GM23338 (cell line): ENCODE measurements around the gene HNF1A. TPM values are rescaled to one million over a fixed set of nuclear protein-coding genes. Genes with fewer than 3 reads are reported as not detected.

Experiments used
- ATAC-seq: fragments of 200-7000 bp; cut with Tn5 transposase; 3 replicates; pipeline ENCODE4 v1.9.1; 2020
- DNase-seq: peaks from one replicate; pipeline ENCODE4 v3.0.0-alpha.2; 2015; ENCODE audit warnings: low spot score
- H2AFZ ChIP-seq: fragments of 200-600 bp; sonication (generic); 2 replicates; pipeline ENCODE4 v1.8.0; 2016; ENCODE audit warnings: antibody characterized with exemption, mild to moderate bottlenecking, moderate library complexity
- H3F3A ChIP-seq: fragments of 200-600 bp; sonication (generic); replicated peaks from 2 replicates; pipeline ENCODE4 v1.8.0; 2017; ENCODE audit warnings: antibody characterized with exemption, mixed run types, low read depth
- H3K27ac ChIP-seq: fragments of 200-600 bp; sonication (generic); 2 replicates; pipeline ENCODE4 v1.6.1; 2016; ENCODE audit warnings: low read depth
- H3K27me3 ChIP-seq: fragments of 200-600 bp; sonication (generic); 2 replicates; pipeline ENCODE4 v1.8.0; 2016; ENCODE audit warnings: mild to moderate bottlenecking, mixed run types, moderate library complexity; ENCODE audit not compliant: insufficient read depth
- H3K36me3 ChIP-seq: fragments of 200-600 bp; sonication (generic); 2 replicates; pipeline ENCODE4 v1.8.0; 2016; ENCODE audit warnings: mild to moderate bottlenecking; ENCODE audit not compliant: insufficient read depth
- H3K4me1 ChIP-seq: fragments of 200-600 bp; sonication (generic); 2 replicates; pipeline ENCODE4 v1.8.0; 2016; ENCODE audit warnings: mild to moderate bottlenecking, moderate library complexity; ENCODE audit not compliant: insufficient read depth
- H3K4me2 ChIP-seq: fragments of 200-600 bp; sonication (generic); 2 replicates; pipeline ENCODE4 v1.7.1; 2017; ENCODE audit warnings: mixed run types
- H3K4me3 ChIP-seq: fragments of 200-600 bp; sonication (generic); 2 replicates; pipeline ENCODE4 v1.6.1; 2016; ENCODE audit warnings: mixed run types
- H3K79me2 ChIP-seq: fragments of 200-600 bp; sonication (generic); replicated peaks from 2 replicates; pipeline ENCODE4 v1.8.0; 2017; ENCODE audit warnings: mild to moderate bottlenecking; ENCODE audit not compliant: insufficient read depth
- H3K9me2 ChIP-seq: fragments of 200-600 bp; sonication (generic); 2 replicates; pipeline ENCODE4 v1.8.0; 2017; ENCODE audit not compliant: insufficient read depth
- H4K20me1 ChIP-seq: fragments of 200-600 bp; sonication (generic); replicated peaks from 2 replicates; pipeline ENCODE4 v1.8.0; 2017; ENCODE audit warnings: mild to moderate bottlenecking; ENCODE audit not compliant: insufficient read depth
- H3K27ac Mint-ChIP-seq: 2 replicates; pipeline ENCODE4 v1.8.0; 2020; ENCODE audit warnings: inconsistent platforms, mild to moderate bottlenecking, moderate library complexity, mixed read lengths
- H3K27me3 Mint-ChIP-seq: 3 replicates; pipeline ENCODE4 v1.8.0; 2022; ENCODE audit warnings: low read depth, mild to moderate bottlenecking, moderate library complexity, mixed read lengths, inconsistent platforms; ENCODE audit not compliant: insufficient read depth, poor library complexity
- H3K36me3 Mint-ChIP-seq: 3 replicates; pipeline ENCODE4 v1.8.0; 2021; ENCODE audit warnings: low read depth, mild to moderate bottlenecking, inconsistent platforms, moderate library complexity, mixed read lengths
- H3K4me1 Mint-ChIP-seq: 3 replicates; pipeline ENCODE4 v1.8.0; 2020; ENCODE audit warnings: mild to moderate bottlenecking, inconsistent platforms, mixed read lengths
- H3K4me3 Mint-ChIP-seq: 3 replicates; pipeline ENCODE4 v1.8.0; 2021; ENCODE audit warnings: moderate library complexity, mild to moderate bottlenecking, inconsistent platforms, mixed read lengths
- H3K9me3 Mint-ChIP-seq: 3 replicates; pipeline ENCODE4 v1.8.0; 2020; ENCODE audit warnings: moderate library complexity, mild to moderate bottlenecking, inconsistent platforms, mixed read lengths
- CREB1 ChIP-seq: fragments of 250-450 bp; sonication (Bioruptor Pico); IDR thresholded peaks from 2 replicates; pipeline ENCODE4 v1.5.0; 2020; ENCODE audit warnings: low read depth, mild to moderate bottlenecking, moderate library complexity
- CTCF ChIP-seq, 2 experiments: fragments of 200-600 bp in 1 of 2; sonication (generic) in 1 of 2; conservative IDR thresholded peaks; 2 replicates each; pipeline versions ENCODE4 v1.5.1 to v1.6.1; 2016 to 2017; ENCODE audit warnings: antibody characterized with exemption in 2 of 2, low read depth in 2 of 2, mild to moderate bottlenecking in 2 of 2, moderate library complexity in 1 of 2
- EZH2 ChIP-seq: fragments of 200-600 bp; sonication (generic); IDR thresholded peaks from one replicate; pipeline ENCODE4 v1.8.0; 2017; ENCODE audit warnings: antibody characterized with exemption, mild to moderate bottlenecking, low read depth; ENCODE audit not compliant: unreplicated experiment
- EZH2phosphoT487 ChIP-seq: fragments of 200-600 bp; sonication (generic); IDR thresholded peaks from one replicate; pipeline ENCODE4 v1.8.1; 2018; ENCODE audit warnings: antibody characterized with exemption; ENCODE audit not compliant: unreplicated experiment
- POLR2AphosphoS5 ChIP-seq: IDR thresholded peaks from 2 replicates; pipeline ENCODE4 v1.6.1; 2016; ENCODE audit warnings: antibody characterized with exemption, low read depth
- REST ChIP-seq: IDR thresholded peaks from one replicate; pipeline ENCODE4 v1.6.1; 2018; ENCODE audit warnings: antibody characterized with exemption; ENCODE audit not compliant: unreplicated experiment
- STAT1 ChIP-seq: IDR thresholded peaks from one replicate; pipeline ENCODE4 v1.6.1; 2016; ENCODE audit warnings: antibody characterized with exemption; ENCODE audit not compliant: unreplicated experiment
- ZNF114 ChIP-seq: fragments of 250-450 bp; sonication (Bioruptor Pico); IDR thresholded peaks from 2 replicates; pipeline ENCODE4 v1.5.0; 2020; ENCODE audit warnings: mild to moderate bottlenecking, moderate library complexity
- ZNF462 ChIP-seq: fragments of 250-450 bp; sonication (Bioruptor Pico); IDR thresholded peaks from 2 replicates; pipeline ENCODE4 v1.5.0; 2020; ENCODE audit warnings: mild to moderate bottlenecking, moderate library complexity
- polyA plus RNA-seq: library from polyadenylated mRNA; unstranded; fragments of >200 nt; fragmentation: Nextera tagmentation; extraction: Ambion mirVana; gene quantifications from 2 replicates; pipeline ENCODE4 v1.2.1, GENCODE V29; 2016
- total RNA-seq: library from RNA; depleted of rRNA; stranded (reverse); fragments of >200 nt; shearing (Covaris generic); gene quantifications from 2 replicates; pipeline ENCODE4 v1.2.3, GENCODE V29; 2014

Gene HNF1A
- total and polyA plus RNA-seq, 2 experiments from 2014 or later = 0.11 TPM; not detected in 1

- TF ChIP-seq POLR2AphosphoS5 (no peak), REST (no peak), EZH2 (no peak), STAT1 (no peak), CTCF (conservative IDR thresholded peaks at IDR 0.05; ENCODE audit: low read depth in 2 of 2) (no peak), CREB1 (CRISPR knock-in tag) (no peak), ZNF114 (no peak)
Observed at GRCh38 chr12:120990487-120991055, 12.2 kb downstream of the HNF1A start (continued).

- Histone ChIP-seq H3F3A (no peaks in the 10 kb centered on the region), H3K27me3 (no peaks in the 10 kb centered on the region), H3K79me2 (no peaks in the 10 kb centered on the region), H3K27ac (no peak overlapping the region), H3K4me1 (no peaks in the 10 kb centered on the region), H4K20me1 (no peaks in the 10 kb centered on the region), H3K9me2 (no peaks in the 10 kb centered on the region), H2AFZ (no peak overlapping the region), H3K4me3 (no peak overlapping the region), H3K36me3 (no peaks in the 10 kb centered on the region), H3K4me2 (no peak overlapping the region)
- Mint-ChIP-seq H3K4me1 (no peaks in the 10 kb centered on the region), H3K27ac (no peak overlapping the region), H3K4me3 (no peak overlapping the region), H3K27me3 (peaks cover 6% of the 10 kb centered on the region), H3K9me3 (peaks cover 4% of the 10 kb centered on the region; the same call in 1 of the 3 replicates), H3K36me3 (no peaks in the 10 kb centered on the region; the same call in 2 of the 3 replicates)
- DNase-seq (no peak), ATAC-seq (no peak)
- no peak for TF ChIP-seq CREB1 (CRISPR knock-in tag)
- TF ChIP-seq ZNF462 (CRISPR knock-in tag) = no peak
- TF ChIP-seq REST = no peak
- TF ChIP-seq STAT1 = no peak
- no peak for TF ChIP-seq EZH2phosphoT487
Observed at GRCh38 chr12:120991965-120992364, 13.6 kb downstream of the HNF1A start.
